GM21576 (cell line): ENCODE results near the gene POLR2A.

Experiments
- ATAC-seq: cut with Tn5 transposase; IDR thresholded peaks from one replicate; pipeline ENCODE4 v1.9.1; 2021; ENCODE audit warnings: mild to moderate bottlenecking, moderate library complexity; ENCODE audit not compliant: unreplicated experiment

Gene POLR2A

GRCh38 chr17:7502171-7502847, 18.1 kb downstream of the POLR2A start:
- ATAC-seq, result no peak

- no peak for ATAC-seq
Measured at GRCh38 chr17:7502987-7503386, 18.8 kb downstream of the POLR2A start.

GRCh38 chr17:7503521-7503920, 19.4 kb downstream of the POLR2A start:
- no peak for ATAC-seq

- ATAC-seq, result no peak
Measured at GRCh38 chr17:7508145-7508544, 24.0 kb downstream of the POLR2A start.

- ATAC-seq, result no peak
Measured at GRCh38 chr17:7508846-7509245, 24.7 kb downstream of the POLR2A start.

- no peak for ATAC-seq
Measured at GRCh38 chr17:7509937-7510336, 25.8 kb downstream of the POLR2A start.

GRCh38 chr17:7511108-7511507, 26.9 kb downstream of the POLR2A start:
- no peak for ATAC-seq

- ATAC-seq, result no peak
Measured at GRCh38 chr17:7512105-7512504, 27.9 kb downstream of the POLR2A start.

GRCh38 chr17:7512824-7513540, 28.8 kb downstream of the POLR2A start:
- ATAC-seq, result no peak

GRCh38 chr17:7513850-7514419, 29.8 kb downstream of the POLR2A start:
- no peak for ATAC-seq

- ATAC-seq, result no peak
Measured at GRCh38 chr17:7515911-7516610, 31.9 kb downstream of the POLR2A start.

- no peak for ATAC-seq
Measured at GRCh38 chr17:7523033-7523432, 38.9 kb downstream of the POLR2A start.

- no peak for ATAC-seq
Measured at GRCh38 chr17:7528842-7529241, 44.7 kb downstream of the POLR2A start.

GRCh38 chr17:7530023-7530900, 46.1 kb downstream of the POLR2A start:
- ATAC-seq, result no peak

GRCh38 chr17:7538050-7538449, 53.9 kb downstream of the POLR2A start:
- no peak for ATAC-seq

- no peak for ATAC-seq
Measured at GRCh38 chr17:7538891-7539545, 54.9 kb downstream of the POLR2A start.

GRCh38 chr17:7541074-7541621, 57.0 kb downstream of the POLR2A start:
- no peak for ATAC-seq

- no peak for ATAC-seq
Measured at GRCh38 chr17:7544911-7545310, 60.7 kb downstream of the POLR2A start.

- no peak for ATAC-seq
Measured at GRCh38 chr17:7548585-7549400, 64.6 kb downstream of the POLR2A start, which contains the start of gene TNFSF12. TNFSF12 (plus strand) TSS chr17:7549058; CDS start chr17:7549154, 96 bp downstream.
